ENCODE results near the gene SACM1L. TPM values are rescaled to one million over a fixed set of nuclear protein-coding genes. Genes with fewer than 3 reads are reported as not detected.

SACM1L gene
- polyA plus RNA-seq, 3 donors from 2014 or later: 29.8 to 67.9 (median 33.8) TPM

- Mint-ChIP-seq H3K27ac (peak overlapping the region in 5 of 6 donors; percentile 31 to 58 (median 45)), H3K4me1 (peaks cover 9 to 67% of the 10 kb centered on the region in 2 donors), H3K9me3 (no peaks in the 10 kb centered on the region), H3K4me3 (no peak overlapping the region), H3K36me3 (peaks cover 6 to 56% (median 32%) of the 10 kb centered on the region in 3 donors), H3K27me3 (ENCODE audit: low read depth in 3 of 3) (peaks cover 0 to 2% (median 1%) of the 10 kb centered on the region in 3 donors)
- no peak for DNase-seq
Measured at GRCh38 chr3:45711931-45712330, 22.7 kb downstream of the SACM1L start.

- Mint-ChIP-seq H3K27ac (peak overlapping the region in 5 of 6 donors; percentile 31 to 58 (median 52)), H3K4me3 (no peak overlapping the region), H3K36me3 (peaks cover 7 to 58% (median 30%) of the 10 kb centered on the region in 3 donors), H3K27me3 (ENCODE audit: low read depth in 3 of 3) (peaks cover 0 to 2% (median 0%) of the 10 kb centered on the region in 3 donors), H3K4me1 (peaks cover 11 to 67% of the 10 kb centered on the region in 2 donors), H3K9me3 (no peaks in the 10 kb centered on the region)
- no peak for DNase-seq
Measured at GRCh38 chr3:45712434-45713110, 23.4 kb downstream of the SACM1L start.

GRCh38 chr3:45715945-45716344 lies 26.7 kb downstream of the SACM1L start:
- Mint-ChIP-seq H3K27ac (peak overlapping the region in 2 of 6 donors; percentile 43 to 78), H3K27me3 (ENCODE audit: low read depth in 3 of 3) (peaks cover 0 to 2% (median 0%) of the 10 kb centered on the region in 3 donors), H3K9me3 (no peaks in the 10 kb centered on the region), H3K4me1 (peaks cover 12 to 76% of the 10 kb centered on the region in 2 donors), H3K36me3 (peaks cover 10 to 50% (median 19%) of the 10 kb centered on the region in 3 donors), H3K4me3 (no peak overlapping the region)
- no peak for DNase-seq

GRCh38 chr3:45716790-45717336 lies 27.7 kb downstream of the SACM1L start:
- no peak overlapping the region for H3K4me3 Mint-ChIP-seq
- no peak for DNase-seq
- peak overlapping the region in 3 of 6 donors; percentile 19 to 75 (median 63) for H3K27ac Mint-ChIP-seq
- no peaks in the 10 kb centered on the region for H3K9me3 Mint-ChIP-seq
- H3K4me1 Mint-ChIP-seq: peaks cover 9 to 66% of the 10 kb centered on the region in 2 donors
- peaks cover 10 to 46% (median 19%) of the 10 kb centered on the region in 3 donors for H3K36me3 Mint-ChIP-seq
- H3K27me3 Mint-ChIP-seq (ENCODE audit: low read depth in 3 of 3): peaks cover 0 to 2% (median 0%) of the 10 kb centered on the region in 3 donors

GRCh38 chr3:45719655-45720487 lies 30.7 kb downstream of the SACM1L start:
- Mint-ChIP-seq H3K27me3 (ENCODE audit: low read depth in 3 of 3) (no peaks in the 10 kb centered on the region), H3K9me3 (no peaks in the 10 kb centered on the region), H3K4me1 (peaks cover 6 to 65% of the 10 kb centered on the region in 2 donors), H3K36me3 (peaks cover 27 to 45% (median 29%) of the 10 kb centered on the region in 3 donors), H3K4me3 (no peak overlapping the region), H3K27ac (peak overlapping the region in 4 of 6 donors; percentile 24 to 71 (median 52))
- DNase-seq: no peak

GRCh38 chr3:45724911-45725310 lies 35.7 kb downstream of the SACM1L start:
- peaks cover 26 to 42% (median 31%) of the 10 kb centered on the region in 3 donors for H3K36me3 Mint-ChIP-seq

GRCh38 chr3:45729614-45730013 lies 40.4 kb downstream of the SACM1L start:
- Mint-ChIP-seq H3K27ac (peak overlapping the region in 5 of 6 donors; percentile 1 to 69 (median 51)), H3K4me3 (no peak overlapping the region), H3K27me3 (ENCODE audit: low read depth in 3 of 3) (no peaks in the 10 kb centered on the region), H3K4me1 (peaks cover 2 to 81% of the 10 kb centered on the region in 2 donors), H3K36me3 (peaks cover 22 to 49% (median 24%) of the 10 kb centered on the region in 3 donors), H3K9me3 (no peaks in the 10 kb centered on the region)
- no peak for DNase-seq

More at GRCh38 chr3:45724911-45725310, 35.7 kb downstream of the SACM1L start:
- no peak for DNase-seq
- H3K27ac Mint-ChIP-seq: peak overlapping the region in 4 of 6 donors; percentile 5 to 46 (median 28)
- H3K4me1 Mint-ChIP-seq: peaks cover 6 to 73% of the 10 kb centered on the region in 2 donors
- no peak overlapping the region for H3K4me3 Mint-ChIP-seq
- no peaks in the 10 kb centered on the region for H3K27me3 Mint-ChIP-seq (ENCODE audit: low read depth in 3 of 3)
- no peaks in the 10 kb centered on the region for H3K9me3 Mint-ChIP-seq

GRCh38 chr3:45730409-45731154 lies 41.4 kb downstream of the SACM1L start:
- Mint-ChIP-seq H3K27me3 (ENCODE audit: low read depth in 3 of 3) (no peaks in the 10 kb centered on the region), H3K27ac (peak overlapping the region in 3 of 6 donors; percentile 13 to 43 (median 30)), H3K4me1 (peaks cover 2 to 81% of the 10 kb centered on the region in 2 donors), H3K9me3 (no peaks in the 10 kb centered on the region), H3K4me3 (no peak overlapping the region), H3K36me3 (peaks cover 23 to 55% (median 33%) of the 10 kb centered on the region in 3 donors)
- no peak for DNase-seq

- no peaks in the 10 kb centered on the region for H3K27me3 Mint-ChIP-seq (ENCODE audit: low read depth in 3 of 3)
- peaks cover 21 to 74% (median 48%) of the 10 kb centered on the region in 3 donors for H3K36me3 Mint-ChIP-seq
- no peak overlapping the region for H3K4me3 Mint-ChIP-seq
- no peaks in the 10 kb centered on the region for H3K9me3 Mint-ChIP-seq
- no peak for DNase-seq
- peaks cover 13 to 50% of the 10 kb centered on the region in 2 donors for H3K4me1 Mint-ChIP-seq
- H3K27ac Mint-ChIP-seq: peak overlapping the region in 5 of 6 donors; percentile 11 to 66 (median 57)
Measured at GRCh38 chr3:45736707-45737106, 47.5 kb downstream of the SACM1L start.

GRCh38 chr3:45737234-45737633 lies 48.0 kb downstream of the SACM1L start:
- Mint-ChIP-seq H3K4me1 (peaks cover 17 to 50% of the 10 kb centered on the region in 2 donors), H3K36me3 (peaks cover 18 to 70% (median 45%) of the 10 kb centered on the region in 3 donors), H3K4me3 (no peak overlapping the region), H3K9me3 (no peaks in the 10 kb centered on the region), H3K27ac (peak overlapping the region in 5 of 6 donors; percentile 11 to 66 (median 57)), H3K27me3 (ENCODE audit: low read depth in 3 of 3) (no peaks in the 10 kb centered on the region)
- DNase-seq: no peak

- DNase-seq: no peak
- Mint-ChIP-seq H3K27me3 (ENCODE audit: low read depth in 3 of 3) (no peaks in the 10 kb centered on the region), H3K36me3 (peaks cover 12 to 60% (median 37%) of the 10 kb centered on the region in 3 donors), H3K4me1 (peaks cover 20 to 40% of the 10 kb centered on the region in 2 donors), H3K4me3 (no peak overlapping the region), H3K27ac (peak overlapping the region in 5 of 6 donors; percentile 16 to 64 (median 45)), H3K9me3 (no peaks in the 10 kb centered on the region)
Measured at GRCh38 chr3:45739991-45740390, 50.8 kb downstream of the SACM1L start.

GRCh38 chr3:45741247-45741646 lies 52.1 kb downstream of the SACM1L start:
- peak overlapping the region; percentile 55 to 89 (median 74) for H3K27ac Mint-ChIP-seq
- H3K9me3 Mint-ChIP-seq: no peaks in the 10 kb centered on the region
- H3K27me3 Mint-ChIP-seq (ENCODE audit: low read depth in 3 of 3): no peaks in the 10 kb centered on the region
- no peak for DNase-seq
- no peak overlapping the region for H3K4me3 Mint-ChIP-seq
- peaks cover 13 to 57% (median 33%) of the 10 kb centered on the region in 3 donors for H3K36me3 Mint-ChIP-seq
- H3K4me1 Mint-ChIP-seq: peaks cover 20 to 34% of the 10 kb centered on the region in 2 donors
